Esophagus muscularis mucosa (tissue), 3 donors: ENCODE measurements around the gene NEB.

Experiments
- POLR2A ChIP-seq: fragments of 450-650 bp; IDR thresholded peaks from one replicate; pipeline ENCODE4 v1.6.1; 2017; ENCODE audit warnings: antibody characterized with exemption, moderate library complexity, mild to moderate bottlenecking, low read depth
- POLR2AphosphoS5 ChIP-seq, 2 donors: sonication (generic); formaldehyde crosslinking; IDR thresholded peaks; one replicate each; pipeline ENCODE4 v1.6.1; 2017; ENCODE audit warnings: antibody characterized with exemption in 2 of 2
- TF ChIP-seq, protein P1 (sequence below), 3 experiments: fragments of 200-600 bp in 2 of 3; fragments of 450-650 bp in 1 of 3; sonication (generic) in 2 of 3; IDR thresholded peaks; one replicate each; pipeline ENCODE4 v1.5.1; 2017 to 2019; ENCODE audit warnings: antibody characterized with exemption in 3 of 3, mild to moderate bottlenecking in 2 of 3, moderate library complexity in 1 of 3

GRCh38 chr2:151770995-151771394, 36.7 kb upstream of the NEB start:
- TF ChIP-seq, protein P1, sequence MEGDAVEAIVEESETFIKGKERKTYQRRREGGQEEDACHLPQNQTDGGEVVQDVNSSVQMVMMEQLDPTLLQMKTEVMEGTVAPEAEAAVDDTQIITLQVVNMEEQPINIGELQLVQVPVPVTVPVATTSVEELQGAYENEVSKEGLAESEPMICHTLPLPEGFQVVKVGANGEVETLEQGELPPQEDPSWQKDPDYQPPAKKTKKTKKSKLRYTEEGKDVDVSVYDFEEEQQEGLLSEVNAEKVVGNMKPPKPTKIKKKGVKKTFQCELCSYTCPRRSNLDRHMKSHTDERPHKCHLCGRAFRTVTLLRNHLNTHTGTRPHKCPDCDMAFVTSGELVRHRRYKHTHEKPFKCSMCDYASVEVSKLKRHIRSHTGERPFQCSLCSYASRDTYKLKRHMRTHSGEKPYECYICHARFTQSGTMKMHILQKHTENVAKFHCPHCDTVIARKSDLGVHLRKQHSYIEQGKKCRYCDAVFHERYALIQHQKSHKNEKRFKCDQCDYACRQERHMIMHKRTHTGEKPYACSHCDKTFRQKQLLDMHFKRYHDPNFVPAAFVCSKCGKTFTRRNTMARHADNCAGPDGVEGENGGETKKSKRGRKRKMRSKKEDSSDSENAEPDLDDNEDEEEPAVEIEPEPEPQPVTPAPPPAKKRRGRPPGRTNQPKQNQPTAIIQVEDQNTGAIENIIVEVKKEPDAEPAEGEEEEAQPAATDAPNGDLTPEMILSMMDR (IDR thresholded peaks at IDR 0.05): no peak
- TF ChIP-seq POLR2A (no peak), POLR2AphosphoS5 (IDR thresholded peaks at IDR 0.05) (no peak)
